Duodenal mucosa (tissue), 2 donors: Measurements from ENCODE around the gene ERICH3.
"Not testable (repeated sequence)": the region's sequence is repeated elsewhere in the genome, so short reads cannot be mapped to it uniquely, and the experiment has no call there.

Source experiments
- H3K27ac ChIP-seq: one replicate; pipeline ENCODE4 v1.7.0; 2013; ENCODE audit warnings: low read depth, low read length
- H3K27me3 ChIP-seq, 2 donors: one replicate each; pipeline ENCODE4 v1.7.0; 2013; ENCODE audit warnings: low read length in 2 of 2, control low read depth in 1 of 2; ENCODE audit not compliant: insufficient read depth in 2 of 2, control insufficient read depth in 1 of 2
- H3K36me3 ChIP-seq, 2 donors: one replicate each; pipeline ENCODE4 v1.7.0; 2013; ENCODE audit warnings: low read length in 2 of 2, control low read depth in 1 of 2; ENCODE audit not compliant: insufficient read depth in 2 of 2, control insufficient read depth in 1 of 2
- H3K4me1 ChIP-seq, 2 donors: one replicate each; pipeline ENCODE4 v1.7.0; 2013; ENCODE audit warnings: low read length in 2 of 2, control low read depth in 1 of 2; ENCODE audit not compliant: insufficient read depth in 2 of 2, control insufficient read depth in 1 of 2
- H3K4me3 ChIP-seq, 2 donors: one replicate each; pipeline ENCODE4 v1.7.0; 2013; ENCODE audit warnings: low read length in 2 of 2, low read depth in 1 of 2
- H3K9ac ChIP-seq, 2 donors: one replicate each; pipeline ENCODE4 v1.7.0; 2013; ENCODE audit warnings: low read length in 2 of 2, low read depth in 1 of 2
- H3K9me3 ChIP-seq, 2 donors: one replicate each; pipeline ENCODE4 v1.7.0; 2013; ENCODE audit warnings: low read length in 2 of 2, control low read depth in 1 of 2; ENCODE audit not compliant: control insufficient read depth in 1 of 2

Gene ERICH3

GRCh38 chr1:74679811-74680210 is 6.2 kb upstream of the ERICH3 start:
- Histone ChIP-seq H3K27me3 (no peaks in the 10 kb centered on the region), H3K27ac (no peak overlapping the region), H3K4me3 (no peak overlapping the region), H3K36me3 (no peaks in the 10 kb centered on the region), H3K9me3 (no peaks in the 10 kb centered on the region), H3K4me1 (no peaks in the 10 kb centered on the region), H3K9ac (no peak overlapping the region)

- Histone ChIP-seq H3K27ac (no peak overlapping the region), H3K36me3 (no peaks in the 10 kb centered on the region), H3K9me3 (no peaks in the 10 kb centered on the region), H3K4me3 (no peak overlapping the region), H3K9ac (no peak overlapping the region), H3K27me3 (no peaks in the 10 kb centered on the region), H3K4me1 (no peaks in the 10 kb centered on the region)
These were observed 4.3 kb upstream of the ERICH3 start for GRCh38 chr1:74677926-74678325.

GRCh38 chr1:74674278-74675048 is 871 bp upstream of the ERICH3 start:
- peaks cover 0 to 4% of the 10 kb centered on the region in 2 donors for H3K9me3 ChIP-seq
- H3K9ac ChIP-seq = no peak overlapping the region
- H3K27me3 ChIP-seq = peaks cover 0 to 3% of the 10 kb centered on the region in 2 donors
- H3K4me3 ChIP-seq = no peak overlapping the region
- H3K4me1 ChIP-seq = no peaks in the 10 kb centered on the region
- H3K36me3 ChIP-seq = no peaks in the 10 kb centered on the region
- H3K27ac ChIP-seq = no peak overlapping the region

- not testable (repeated sequence) for H3K9me3 ChIP-seq, H3K27ac ChIP-seq, H3K4me1 ChIP-seq, H3K4me3 ChIP-seq, H3K36me3 ChIP-seq, H3K9ac ChIP-seq, H3K27me3 ChIP-seq
These were observed 2.7 kb downstream of the ERICH3 start for GRCh38 chr1:74670866-74671265.

- Histone ChIP-seq H3K4me1 (no peaks in the 10 kb centered on the region), H3K4me3 (no peak overlapping the region)
These were observed 18.9 kb downstream of the ERICH3 start for GRCh38 chr1:74654708-74655107.

GRCh38 chr1:74652711-74653139 is 20.9 kb downstream of the ERICH3 start:
- H3K36me3 ChIP-seq = no peaks in the 10 kb centered on the region

More at GRCh38 chr1:74654708-74655107, 18.9 kb downstream of the ERICH3 start:
- H3K27ac ChIP-seq = no peak overlapping the region
- H3K9me3 ChIP-seq = no peaks in the 10 kb centered on the region
- no peak overlapping the region for H3K9ac ChIP-seq
- H3K27me3 ChIP-seq = no peaks in the 10 kb centered on the region
- no peaks in the 10 kb centered on the region for H3K36me3 ChIP-seq

GRCh38 chr1:74650561-74650960 is 23.0 kb downstream of the ERICH3 start:
- no peak overlapping the region for H3K4me3 ChIP-seq
- no peak overlapping the region for H3K9ac ChIP-seq
- H3K36me3 ChIP-seq = no peaks in the 10 kb centered on the region
- H3K4me1 ChIP-seq = no peaks in the 10 kb centered on the region
- no peaks in the 10 kb centered on the region for H3K27me3 ChIP-seq
- H3K27ac ChIP-seq = no peak overlapping the region
- no peaks in the 10 kb centered on the region for H3K9me3 ChIP-seq

More at GRCh38 chr1:74652711-74653139, 20.9 kb downstream of the ERICH3 start:
- no peak overlapping the region for H3K9ac ChIP-seq
- no peaks in the 10 kb centered on the region for H3K9me3 ChIP-seq
- no peak overlapping the region for H3K4me3 ChIP-seq
- H3K27ac ChIP-seq = no peak overlapping the region
- H3K4me1 ChIP-seq = no peaks in the 10 kb centered on the region
- no peaks in the 10 kb centered on the region for H3K27me3 ChIP-seq

- no peak overlapping the region for H3K27ac ChIP-seq
- no peaks in the 10 kb centered on the region for H3K9me3 ChIP-seq
- H3K9ac ChIP-seq = no peak overlapping the region
- no peak overlapping the region for H3K4me3 ChIP-seq
- no peaks in the 10 kb centered on the region for H3K36me3 ChIP-seq
- no peaks in the 10 kb centered on the region for H3K27me3 ChIP-seq
- H3K4me1 ChIP-seq = no peaks in the 10 kb centered on the region
These were observed 31.7 kb downstream of the ERICH3 start for GRCh38 chr1:74641876-74642275.

- Histone ChIP-seq H3K9me3 (no peaks in the 10 kb centered on the region), H3K4me1 (no peaks in the 10 kb centered on the region), H3K4me3 (no peak overlapping the region), H3K27me3 (no peaks in the 10 kb centered on the region), H3K9ac (no peak overlapping the region), H3K36me3 (no peaks in the 10 kb centered on the region), H3K27ac (no peak overlapping the region)
These were observed 32.4 kb downstream of the ERICH3 start for GRCh38 chr1:74641161-74641560.

- Histone ChIP-seq H3K4me1 (no peaks in the 10 kb centered on the region), H3K27ac (no peak overlapping the region), H3K36me3 (no peaks in the 10 kb centered on the region), H3K9ac (no peak overlapping the region), H3K4me3 (no peak overlapping the region), H3K9me3 (no peaks in the 10 kb centered on the region), H3K27me3 (no peaks in the 10 kb centered on the region)
These were observed 36.3 kb downstream of the ERICH3 start for GRCh38 chr1:74637296-74637695.
